GM18517 (cell line): Measurements from ENCODE around the gene FAM83G.

Experiments
- ATAC-seq: cut with Tn5 transposase; IDR thresholded peaks from one replicate; pipeline ENCODE4 v1.9.1; 2021; ENCODE audit warnings: mild to moderate bottlenecking, moderate library complexity; ENCODE audit not compliant: unreplicated experiment

The FAM83G gene

GRCh38 chr17:18991531-18992315 is 12.8 kb downstream of the FAM83G start:
- no peak for ATAC-seq

GRCh38 chr17:18990331-18990730 is 14.2 kb downstream of the FAM83G start:
- no peak for ATAC-seq

- no peak for ATAC-seq
Measured at GRCh38 chr17:18988546-18989173, 15.9 kb downstream of the FAM83G start.

- ATAC-seq, result no peak
Measured at GRCh38 chr17:18987862-18988545, 16.6 kb downstream of the FAM83G start.

GRCh38 chr17:18987230-18987610 is 17.3 kb downstream of the FAM83G start:
- ATAC-seq, result no peak

- ATAC-seq, result no peak
Measured at GRCh38 chr17:18986541-18987229, 17.9 kb downstream of the FAM83G start.

- no peak for ATAC-seq
Measured at GRCh38 chr17:18985475-18985874, 19.1 kb downstream of the FAM83G start.

GRCh38 chr17:18984273-18985114 is 20.1 kb downstream of the FAM83G start:
- no peak for ATAC-seq

- ATAC-seq, result no peak
Measured at GRCh38 chr17:18981642-18982424, 22.7 kb downstream of the FAM83G start.

GRCh38 chr17:18981335-18981641 is 23.3 kb downstream of the FAM83G start:
- no peak for ATAC-seq

GRCh38 chr17:18980682-18981334 is 23.8 kb downstream of the FAM83G start:
- no peak for ATAC-seq

GRCh38 chr17:18978655-18979054 is 25.9 kb downstream of the FAM83G start:
- ATAC-seq, result no peak

GRCh38 chr17:18978050-18978449 is 26.5 kb downstream of the FAM83G start:
- ATAC-seq, result no peak

GRCh38 chr17:18977646-18978045 is 26.9 kb downstream of the FAM83G start:
- ATAC-seq, result no peak

- no peak for ATAC-seq
Measured at GRCh38 chr17:18977021-18977420, 27.5 kb downstream of the FAM83G start.

- ATAC-seq, result no peak
Measured at GRCh38 chr17:18976201-18976600, 28.4 kb downstream of the FAM83G start.

- ATAC-seq, result no peak
Measured at GRCh38 chr17:18975597-18975996, 29.0 kb downstream of the FAM83G start.

- ATAC-seq, result no peak
Measured at GRCh38 chr17:18974407-18975149, 30.0 kb downstream of the FAM83G start.

GRCh38 chr17:18971801-18972200 is 32.8 kb downstream of the FAM83G start:
- ATAC-seq, result no peak
